ENCODE data around the gene SLC27A4.
A peak's percentile ranks its signal among the peaks of the same experiment; 100 is the strongest.

Gene SLC27A4

DNA sequence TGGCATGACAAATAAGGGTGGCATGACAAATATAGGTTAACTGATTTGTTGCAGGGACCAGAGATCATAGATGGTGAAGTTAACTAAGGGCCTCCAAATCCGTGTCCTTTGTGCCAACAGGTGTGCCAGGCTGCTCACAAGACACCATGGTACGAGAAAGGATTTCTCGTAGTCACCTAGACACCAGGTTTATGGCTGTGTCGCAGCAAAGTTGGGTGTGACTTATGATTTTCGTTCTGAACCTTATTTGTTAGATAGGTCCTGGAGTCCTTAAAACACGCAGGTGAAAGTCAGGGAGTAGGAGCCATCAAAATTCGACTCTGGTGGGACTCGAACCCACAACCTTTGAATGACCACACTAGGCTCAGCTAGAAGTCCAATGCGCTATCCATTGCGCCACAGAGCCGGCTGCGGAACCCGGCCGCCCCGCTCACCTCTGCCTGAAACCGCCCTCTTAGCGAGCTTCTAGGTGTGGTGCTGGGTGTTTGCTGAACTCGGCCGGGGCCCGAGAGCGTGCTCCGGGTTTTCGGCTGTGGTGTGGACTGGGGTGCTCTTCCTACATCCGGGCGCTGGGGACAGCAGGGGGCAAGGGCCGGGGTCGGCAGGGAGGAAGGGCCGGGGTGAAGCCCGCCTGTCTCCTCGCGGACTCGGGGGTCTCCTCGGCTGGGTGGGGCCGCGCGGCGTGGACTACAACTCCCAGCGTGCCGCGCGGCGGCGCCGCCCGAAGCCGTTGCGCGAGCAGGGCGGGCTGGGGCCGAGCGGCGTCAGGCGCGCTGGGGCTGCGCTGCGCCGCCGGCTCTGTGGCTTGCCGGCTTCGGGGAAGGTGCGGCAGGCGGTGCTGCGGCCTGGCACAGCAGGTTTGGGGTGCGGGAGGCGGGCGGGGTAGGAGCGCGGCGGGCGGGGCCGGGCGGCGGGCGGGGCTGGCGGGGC, at the start of gene SLC27A4:
Gene SLC27A4, plus strand, starts transcription at position 767 of the 930 bp plus-strand sequence. CDS start 2,606 bp downstream, outside the sequence.
- peak; percentile 86 for DNase-seq

DNA sequence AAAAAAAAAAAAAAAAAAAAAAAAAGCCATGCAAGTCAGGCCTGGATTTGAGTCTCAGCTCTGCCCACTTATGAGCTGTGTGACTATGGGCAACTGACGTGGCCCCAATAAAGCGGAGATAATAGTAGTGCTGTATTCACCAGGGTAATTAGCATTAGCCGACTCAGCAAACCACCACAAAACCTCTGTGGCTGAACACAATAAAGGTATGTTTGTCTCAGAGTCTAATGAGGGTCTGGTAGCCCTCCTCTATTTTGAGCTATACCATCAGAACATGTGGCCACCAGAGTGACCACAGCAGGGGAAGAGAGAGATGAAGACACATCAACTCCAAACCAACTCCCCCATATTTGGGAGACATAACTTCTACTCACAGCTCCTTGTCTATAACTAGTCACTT, 48.3 kb upstream of the SLC27A4 start:
- DNase-seq = no peak

DNA sequence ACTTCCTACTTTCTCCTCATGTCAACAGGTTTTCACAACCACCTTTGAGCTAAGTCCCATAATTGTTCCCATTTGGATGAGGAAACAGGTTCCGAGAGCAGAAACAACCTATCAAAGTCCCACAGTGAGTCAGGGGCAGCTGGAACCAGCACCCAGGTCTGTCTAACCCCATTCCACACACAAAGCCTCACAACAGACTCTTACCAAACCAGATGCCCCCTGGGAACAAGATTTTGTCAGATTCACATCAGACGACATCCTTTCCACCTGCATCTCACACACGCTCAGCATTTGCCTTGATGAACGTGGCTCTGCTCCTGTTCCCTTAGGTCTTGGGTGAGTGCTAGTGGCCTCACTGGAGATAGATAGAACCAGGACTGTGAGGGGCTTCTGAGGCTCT, 47.2 kb upstream of the SLC27A4 start:
- DNase-seq = no peak

DNA sequence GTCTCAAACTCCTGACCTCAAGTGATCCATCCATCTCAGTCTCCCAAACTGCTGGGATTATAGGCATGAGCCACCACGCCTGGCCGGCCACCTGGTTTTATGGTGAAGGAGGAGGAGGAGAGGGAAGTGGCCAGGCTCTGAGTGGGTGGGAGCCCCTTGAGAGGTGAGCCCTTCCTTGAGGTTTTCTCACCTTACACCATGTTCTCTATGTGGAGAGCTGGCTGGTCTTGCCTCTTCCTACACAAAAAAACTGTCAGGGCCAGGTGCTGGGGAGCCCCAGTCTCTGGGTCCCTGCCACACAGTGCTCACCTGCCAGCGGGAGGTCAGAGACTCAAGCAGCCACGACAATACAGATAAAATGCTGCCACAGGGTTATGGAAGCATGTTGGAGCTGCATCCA, 46.2 kb upstream of the SLC27A4 start:
- no peak for DNase-seq

DNA sequence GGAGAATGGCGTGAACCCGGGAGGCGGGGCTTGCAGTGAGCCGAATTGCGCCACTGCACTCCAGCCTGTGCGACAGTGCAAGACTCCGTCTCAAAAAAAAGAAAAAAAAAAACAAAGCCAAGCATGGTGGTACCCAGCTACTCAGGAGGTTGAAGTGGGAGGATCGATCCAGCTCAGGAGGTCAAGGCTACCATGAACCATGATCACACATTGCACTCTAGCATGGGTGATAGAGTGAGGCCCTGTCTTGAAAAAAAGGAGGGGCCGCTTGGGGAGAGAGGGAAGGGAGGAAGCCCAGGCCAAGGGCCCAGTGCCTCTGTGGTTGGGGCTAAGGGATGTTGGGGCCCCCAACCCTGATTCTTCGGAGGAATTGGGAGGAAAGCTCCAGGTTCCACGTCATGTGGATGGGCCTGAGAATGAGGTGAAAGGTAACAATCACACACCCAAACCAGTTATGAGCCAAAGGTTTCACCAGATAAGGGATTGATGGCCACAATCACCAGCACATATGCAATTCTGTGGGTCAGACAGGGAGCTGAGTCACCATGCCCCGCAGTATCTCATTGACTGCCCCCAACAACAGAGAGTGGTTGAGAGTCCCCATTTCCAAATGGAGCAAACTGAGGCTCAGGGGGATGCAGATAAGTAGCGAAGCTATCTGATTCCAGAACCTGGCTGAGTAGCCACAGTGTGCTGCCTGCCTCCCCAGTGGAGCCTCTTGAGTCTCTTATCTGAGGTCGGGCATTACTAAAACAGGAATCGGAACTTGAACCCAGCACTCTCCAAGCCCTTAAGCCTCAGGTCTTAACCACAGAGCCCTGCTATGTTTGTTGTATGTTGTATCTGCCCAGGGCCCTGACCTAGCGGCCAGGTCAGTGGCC, 43.7 kb upstream of the SLC27A4 start:
- DNase-seq = no peak

DNA sequence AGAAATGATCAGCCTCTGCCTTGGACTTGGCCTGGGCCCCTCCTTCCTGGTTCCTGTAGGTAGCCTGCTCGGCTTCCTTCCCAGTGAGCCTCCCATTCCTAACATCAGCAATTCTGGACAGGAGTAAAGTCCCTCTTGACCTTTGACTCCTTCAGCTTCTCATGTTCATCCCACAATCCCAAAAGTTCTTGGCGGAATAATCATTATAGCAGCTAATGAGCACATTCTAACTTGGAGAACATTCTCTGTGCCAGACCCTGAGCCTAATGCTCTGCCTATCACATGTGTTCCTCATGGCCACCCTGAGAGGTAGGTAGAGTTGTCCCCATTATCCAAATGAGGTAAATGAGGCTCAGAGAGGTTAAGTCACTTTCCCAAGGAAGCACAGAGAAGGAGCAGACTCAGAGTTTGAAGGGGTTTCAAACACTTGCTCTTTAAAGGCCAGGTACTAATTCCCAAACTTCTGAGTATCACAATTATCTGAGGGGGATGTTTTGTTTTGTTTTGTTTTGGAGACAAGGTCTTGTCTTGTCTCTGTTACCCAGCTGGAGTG, 43.0 kb upstream of the SLC27A4 start:
- no peak for DNase-seq

DNA sequence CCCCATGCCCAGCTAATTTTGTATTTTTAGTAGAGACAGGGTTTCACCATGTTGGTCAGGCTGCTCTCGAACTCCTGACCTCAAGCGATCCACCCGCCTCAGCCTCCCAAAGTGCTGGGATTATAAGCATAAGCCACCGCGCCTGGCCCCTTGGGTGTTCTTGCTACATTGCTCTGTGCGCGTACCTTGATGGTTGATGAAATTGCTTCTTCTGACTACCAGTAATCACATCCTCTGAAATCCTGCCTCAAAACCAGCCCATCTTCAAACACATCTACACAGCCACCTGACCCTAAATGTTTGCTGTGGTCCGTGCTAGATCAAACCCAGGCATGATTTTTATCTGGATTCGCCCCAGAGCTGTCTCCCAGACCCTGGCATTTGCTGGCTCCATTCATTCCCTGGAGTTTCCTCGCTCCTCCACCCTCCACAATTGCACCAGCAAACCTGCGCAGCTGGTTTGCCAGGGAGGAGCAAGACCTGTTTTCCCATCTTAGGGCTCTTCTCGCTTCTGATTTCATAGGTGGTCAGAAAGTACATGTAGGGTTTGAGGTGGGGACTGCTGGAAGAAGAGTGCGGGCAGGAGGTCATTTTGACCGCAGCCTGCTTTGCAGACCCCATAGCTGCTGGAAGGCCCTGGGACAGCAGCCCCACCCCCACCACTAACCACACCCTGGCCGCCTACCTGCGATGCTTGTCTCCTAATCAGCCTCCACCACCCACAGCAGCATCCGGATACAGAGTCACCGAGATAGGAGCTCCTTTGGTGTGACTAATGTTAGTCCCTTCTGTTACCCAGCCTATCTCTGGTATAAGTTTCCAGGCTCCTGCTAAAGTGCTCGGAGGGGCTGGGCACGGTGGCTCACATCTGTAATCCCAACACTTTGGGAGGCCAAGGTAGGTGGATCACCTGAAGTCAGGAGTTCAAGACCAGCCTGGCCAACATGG, 41.5 kb upstream of the SLC27A4 start:
- no peak for DNase-seq

DNA sequence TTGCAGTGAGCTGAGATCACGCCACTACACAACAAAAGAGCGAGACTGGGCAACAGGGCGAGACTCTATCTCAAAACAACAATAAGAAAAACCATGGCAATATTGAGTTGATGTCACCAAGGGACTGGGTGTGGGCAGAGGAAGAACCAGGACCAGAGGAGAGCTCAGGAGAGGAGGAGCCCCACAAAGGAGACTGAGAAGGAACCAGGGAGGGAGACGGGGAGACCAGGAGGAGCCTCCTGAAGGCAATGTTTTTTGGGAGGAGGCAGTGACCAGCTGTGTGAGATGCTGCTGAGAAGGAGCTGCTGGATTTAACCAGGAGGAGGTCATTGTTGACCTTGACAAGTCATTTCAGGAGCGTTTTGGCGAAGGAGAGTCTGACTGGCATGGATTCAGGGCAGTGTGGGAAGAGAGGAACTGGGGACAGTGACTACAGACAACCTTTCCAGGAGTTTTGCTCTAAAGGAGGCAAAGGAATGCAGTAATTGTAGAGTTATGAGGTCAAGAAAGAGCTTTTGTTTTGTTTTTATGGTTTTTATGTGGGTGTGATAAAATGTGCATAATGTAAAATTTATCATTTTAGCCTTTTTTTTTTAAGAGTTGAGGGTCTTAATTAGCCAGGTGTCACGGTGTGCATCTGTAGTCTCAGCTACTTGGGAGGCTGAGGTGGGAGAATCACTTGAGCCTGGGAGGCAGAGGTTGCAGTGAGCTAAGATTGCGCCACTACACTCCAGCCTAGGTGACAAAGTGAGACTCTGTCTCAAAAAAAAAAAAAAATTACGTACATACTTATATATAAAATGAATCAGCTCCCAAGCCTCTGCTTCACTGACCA, 36.0 kb upstream of the SLC27A4 start:
- DNase-seq = no peak

DNA sequence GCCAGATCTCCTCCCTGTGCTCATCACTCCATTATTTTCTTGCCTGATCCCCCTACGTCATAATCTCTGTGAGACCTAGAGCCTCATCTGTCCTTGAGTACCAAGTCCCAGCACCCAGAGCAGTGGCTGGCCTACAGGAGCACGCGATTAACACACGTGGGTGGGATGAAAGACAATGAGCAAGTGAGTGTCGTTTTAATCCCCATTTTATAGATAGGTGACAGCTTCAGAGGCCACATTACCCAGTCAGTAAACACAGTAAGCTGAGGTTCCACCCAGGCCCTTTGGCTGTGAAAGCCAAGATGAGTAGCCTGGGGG, 35.4 kb upstream of the SLC27A4 start:
- no peak for DNase-seq

DNA sequence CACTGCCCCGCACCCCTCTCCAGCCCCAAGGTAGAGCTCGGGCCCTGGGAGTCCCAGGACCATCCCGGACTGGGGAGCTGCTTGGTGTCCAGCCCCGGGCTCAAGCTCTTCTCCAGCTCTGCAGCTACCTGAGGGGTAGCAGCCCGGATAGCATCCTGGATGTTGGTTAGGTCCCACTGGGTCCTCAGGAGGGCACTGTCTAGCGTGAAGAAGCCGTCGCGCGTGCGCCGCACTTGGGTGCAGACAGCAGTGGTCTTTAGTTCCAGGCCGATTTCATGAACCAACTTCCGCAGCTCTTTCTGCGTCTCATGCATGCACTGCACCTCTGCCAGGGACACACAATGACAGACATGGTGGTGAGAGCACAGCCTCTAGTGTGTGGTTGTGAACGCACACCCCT, 30.8 kb upstream of the SLC27A4 start:
- DNase-seq = no peak

DNA sequence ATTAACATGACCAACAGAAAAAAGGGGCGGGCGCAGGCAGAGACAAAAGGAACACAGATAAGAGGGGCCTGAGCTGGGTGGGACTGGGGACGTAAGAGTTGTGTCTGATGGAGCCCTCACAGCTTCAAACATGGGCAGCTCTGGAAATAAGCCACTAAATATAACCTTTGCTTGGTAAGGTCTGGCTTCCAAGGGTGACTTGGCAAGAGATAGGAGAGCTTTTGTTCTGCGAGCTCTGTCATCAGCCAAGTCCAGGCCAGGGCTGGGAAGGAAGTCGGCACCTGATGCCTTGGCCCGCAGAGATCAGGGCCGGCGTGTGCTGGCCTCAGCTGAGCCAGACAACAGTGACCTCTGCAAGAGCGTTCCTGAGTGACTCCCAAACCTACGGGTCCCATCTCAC, 29.9 kb upstream of the SLC27A4 start:
- no peak for DNase-seq

DNA sequence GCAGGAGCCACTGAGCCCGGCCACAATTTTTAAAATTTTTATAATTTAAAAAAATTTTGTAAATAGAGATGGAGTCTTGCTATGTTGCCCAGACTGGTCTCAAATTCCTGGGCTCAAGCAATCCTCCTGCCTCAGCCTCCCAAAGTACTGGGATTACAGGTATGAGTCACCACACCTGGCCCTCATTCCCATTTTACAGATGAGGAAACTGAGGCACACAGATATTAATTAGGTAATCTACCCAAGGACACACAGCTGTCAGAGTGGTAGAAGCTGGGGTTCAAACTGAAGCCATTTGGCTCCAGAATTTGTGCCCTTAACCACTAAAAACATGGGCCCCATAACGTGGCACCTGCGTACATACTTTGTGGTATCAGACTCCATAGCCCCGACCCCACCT, 25.6 kb upstream of the SLC27A4 start:
- DNase-seq = no peak

DNA sequence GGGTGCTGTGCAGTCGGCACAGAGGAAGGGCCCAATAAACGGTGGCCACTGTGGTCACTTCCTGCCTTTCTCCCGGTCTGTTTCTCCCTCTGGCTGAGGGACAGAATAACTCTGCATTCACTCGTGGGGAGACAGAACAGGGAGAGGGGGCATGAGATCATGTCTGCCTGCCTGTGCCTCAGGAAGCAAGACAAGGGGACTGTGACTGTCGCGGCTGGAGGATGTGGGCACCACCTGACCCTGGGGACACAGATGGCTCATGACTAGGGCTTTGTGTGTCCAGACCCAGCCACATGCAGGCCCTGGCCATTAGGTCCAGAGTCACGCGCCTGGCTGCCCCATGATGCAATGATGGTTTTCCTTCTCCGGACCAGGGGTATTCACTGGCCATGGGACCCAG, 23.9 kb upstream of the SLC27A4 start:
- DNase-seq = no peak

DNA sequence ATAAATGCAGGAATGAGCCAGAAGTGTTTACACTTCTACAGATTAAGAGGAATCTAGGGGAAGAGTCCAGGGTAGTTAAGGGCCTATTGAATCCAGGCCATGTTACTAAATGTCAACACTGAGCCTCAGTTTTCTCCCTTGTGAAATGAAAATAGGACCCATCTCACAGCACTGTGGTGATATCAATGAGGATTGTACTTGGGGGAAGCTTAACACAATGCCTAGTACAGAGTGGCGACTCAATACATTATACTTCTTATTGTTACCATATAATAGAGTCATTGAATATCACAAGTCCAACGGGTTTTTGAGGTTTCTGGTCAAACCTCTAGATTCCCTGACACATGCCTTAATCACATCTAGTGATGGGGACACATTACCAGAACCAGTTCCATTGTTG, 22.7 kb upstream of the SLC27A4 start:
- no peak for DNase-seq

DNA sequence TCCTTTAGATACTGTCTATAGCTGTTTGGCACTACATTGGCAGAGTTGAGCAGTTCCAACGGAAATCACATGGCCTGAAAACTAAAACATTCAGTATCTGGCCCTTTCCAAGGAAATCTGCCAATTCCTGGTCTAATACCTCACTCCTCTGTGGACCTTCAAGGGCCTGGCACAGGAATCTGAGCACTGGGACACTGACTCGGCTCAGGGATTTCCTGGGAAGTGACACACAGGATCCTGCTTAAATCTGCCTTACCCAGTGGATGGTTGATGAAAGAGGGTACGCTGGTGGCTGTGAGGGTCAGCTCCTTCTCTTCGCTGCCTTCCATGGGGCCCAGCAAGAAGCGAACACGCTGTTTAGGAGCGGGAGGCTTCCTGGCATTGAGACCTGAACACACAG, 19.0 kb upstream of the SLC27A4 start:
- DNase-seq = no peak

DNA sequence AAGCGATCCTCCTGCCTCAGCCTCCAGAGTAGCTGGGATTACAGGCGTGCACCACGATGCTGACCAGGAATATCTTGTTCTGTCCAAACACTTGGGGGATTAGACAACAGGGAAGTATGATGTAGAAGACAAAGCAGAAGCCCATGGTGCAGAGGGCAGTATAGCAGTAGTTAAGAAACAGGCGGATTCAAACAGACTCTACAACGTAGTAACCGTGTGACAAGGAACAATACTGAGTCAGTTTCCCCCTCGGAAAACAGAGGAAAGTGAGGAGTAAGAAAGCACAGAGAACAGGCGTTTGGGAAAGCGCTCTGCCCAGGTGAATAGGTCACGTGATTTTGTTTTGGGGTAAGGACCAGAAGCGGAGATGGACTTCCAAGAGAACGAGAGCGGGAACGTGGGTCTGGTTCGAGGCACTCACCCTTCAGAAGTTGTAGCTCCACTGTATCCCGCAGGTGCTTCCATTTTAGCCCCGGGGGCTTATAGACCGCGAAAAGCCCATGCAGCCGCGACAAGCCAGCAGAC, 18.4 kb upstream of the SLC27A4 start:
- DNase-seq = no peak

DNA sequence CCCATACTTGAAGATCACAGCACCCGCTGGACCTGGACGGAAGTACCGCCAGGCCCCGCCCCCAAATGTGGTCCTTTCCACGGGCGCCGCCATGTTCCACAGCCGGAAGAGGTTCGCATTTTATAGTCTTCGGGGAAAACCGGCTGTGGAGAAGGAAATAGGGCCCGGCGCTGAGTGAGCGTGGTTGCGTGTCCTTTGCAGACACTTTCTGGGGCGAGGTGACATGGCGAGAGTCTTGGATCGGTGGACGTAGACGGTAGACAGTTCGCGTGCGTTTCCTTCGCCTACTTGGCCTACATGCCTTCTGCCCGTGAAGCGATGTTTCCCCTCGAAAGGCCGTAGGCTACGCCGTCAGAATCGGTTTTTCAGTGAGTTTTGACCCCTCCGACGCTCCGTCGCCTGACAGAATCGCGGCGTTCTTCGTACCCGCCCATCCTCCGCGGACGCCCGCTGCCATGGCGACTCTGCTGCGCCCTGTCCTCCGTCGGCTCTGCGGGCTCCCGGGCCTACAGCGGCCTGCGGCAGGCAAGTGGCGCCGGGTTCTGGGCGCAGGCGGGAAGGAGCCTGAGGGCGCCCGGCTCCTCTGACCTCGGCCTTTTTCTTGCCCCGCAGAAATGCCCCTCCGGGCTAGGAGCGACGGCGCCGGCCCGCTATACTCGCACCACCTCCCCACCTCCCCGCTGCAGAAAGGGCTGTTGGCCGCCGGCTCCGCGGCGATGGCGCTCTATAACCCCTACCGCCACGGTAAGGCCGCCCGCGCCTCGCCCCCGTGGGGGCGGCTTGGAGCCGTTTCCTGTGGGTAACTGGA, 17.7 kb upstream of the SLC27A4 start, which contains the start of the genes COQ4 and TRUB2:
Gene COQ4, plus strand, starts transcription at position 436 of the 808 bp plus-strand sequence. Its CDS starts 20 bp downstream, at position 456.
Gene TRUB2, minus strand, starts transcription at position 44 of the 808 bp plus-strand sequence. Its CDS starts 39 bp downstream, at position 5.
- peak; percentile 95 for DNase-seq

DNA sequence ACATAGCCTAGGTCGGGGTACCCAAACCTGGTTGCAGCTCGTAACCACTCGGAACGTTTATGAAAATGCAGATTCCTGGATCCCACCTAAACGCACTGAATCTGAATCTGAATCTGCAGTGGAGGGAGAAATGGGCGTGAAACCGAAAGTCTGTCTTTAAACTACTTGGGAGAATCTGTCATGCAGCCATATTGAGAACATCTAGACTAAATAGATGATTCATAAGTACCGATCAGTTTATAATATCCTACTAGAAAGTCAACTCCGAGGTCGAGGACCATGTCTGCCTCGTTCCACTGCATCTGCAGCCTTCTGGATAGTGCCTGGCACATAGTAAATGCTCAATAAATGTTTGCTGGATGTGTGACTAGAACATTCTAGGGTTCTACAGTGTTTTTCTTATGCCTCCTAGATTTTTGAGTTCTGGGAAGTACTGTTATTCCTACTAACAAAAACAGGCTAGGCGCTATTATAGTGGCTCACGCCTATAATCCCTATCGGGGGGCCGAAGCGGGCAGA, 17.1 kb upstream of the SLC27A4 start:
- no peak for DNase-seq

DNA sequence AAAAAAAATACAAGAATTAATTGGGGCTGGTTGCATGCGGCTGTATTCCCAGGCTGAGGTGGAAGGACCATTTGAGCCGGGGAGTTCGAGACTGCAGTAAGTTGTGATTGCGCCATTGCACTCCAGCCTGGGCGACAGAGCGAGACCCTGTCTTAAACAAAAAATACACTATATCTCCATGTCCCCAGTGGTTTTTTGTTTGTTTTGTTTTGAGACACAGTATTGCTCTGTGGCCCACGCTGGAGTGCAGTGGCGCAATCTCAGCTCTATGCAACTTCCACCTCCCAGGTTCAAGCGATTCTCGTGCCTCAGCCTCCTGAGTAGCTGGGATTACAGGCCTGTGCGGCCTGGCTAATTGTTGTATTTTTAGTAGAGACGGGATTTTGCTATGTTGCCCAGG, 16.5 kb upstream of the SLC27A4 start:
- DNase-seq = no peak

DNA sequence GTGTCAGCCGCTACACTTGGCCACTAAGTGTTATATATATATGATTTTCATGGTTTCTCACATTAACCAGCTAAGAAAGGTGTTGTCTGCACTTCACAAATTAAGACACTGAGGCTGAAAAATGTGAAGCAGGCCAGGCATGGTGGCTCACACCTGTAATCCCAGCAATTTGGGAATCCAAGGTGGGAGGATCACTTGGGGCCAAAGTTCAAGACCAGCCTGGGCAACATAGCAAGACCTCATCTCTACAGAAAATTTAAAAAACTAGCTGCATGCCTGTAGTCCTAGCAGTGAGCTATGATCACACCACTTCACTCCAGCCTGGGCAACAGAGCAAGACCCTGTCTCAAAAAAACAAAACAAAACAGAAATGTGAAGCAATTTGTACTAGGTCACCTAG, 15.9 kb upstream of the SLC27A4 start:
- DNase-seq = no peak
